HG03097 (cell line): ENCODE results near the gene HOXA7.

ENCODE experiments used
- ATAC-seq: cut with Tn5 transposase; IDR thresholded peaks from one replicate; pipeline ENCODE4 v1.9.1; 2021; ENCODE audit not compliant: unreplicated experiment, low FRiP score

The HOXA7 gene

DNA sequence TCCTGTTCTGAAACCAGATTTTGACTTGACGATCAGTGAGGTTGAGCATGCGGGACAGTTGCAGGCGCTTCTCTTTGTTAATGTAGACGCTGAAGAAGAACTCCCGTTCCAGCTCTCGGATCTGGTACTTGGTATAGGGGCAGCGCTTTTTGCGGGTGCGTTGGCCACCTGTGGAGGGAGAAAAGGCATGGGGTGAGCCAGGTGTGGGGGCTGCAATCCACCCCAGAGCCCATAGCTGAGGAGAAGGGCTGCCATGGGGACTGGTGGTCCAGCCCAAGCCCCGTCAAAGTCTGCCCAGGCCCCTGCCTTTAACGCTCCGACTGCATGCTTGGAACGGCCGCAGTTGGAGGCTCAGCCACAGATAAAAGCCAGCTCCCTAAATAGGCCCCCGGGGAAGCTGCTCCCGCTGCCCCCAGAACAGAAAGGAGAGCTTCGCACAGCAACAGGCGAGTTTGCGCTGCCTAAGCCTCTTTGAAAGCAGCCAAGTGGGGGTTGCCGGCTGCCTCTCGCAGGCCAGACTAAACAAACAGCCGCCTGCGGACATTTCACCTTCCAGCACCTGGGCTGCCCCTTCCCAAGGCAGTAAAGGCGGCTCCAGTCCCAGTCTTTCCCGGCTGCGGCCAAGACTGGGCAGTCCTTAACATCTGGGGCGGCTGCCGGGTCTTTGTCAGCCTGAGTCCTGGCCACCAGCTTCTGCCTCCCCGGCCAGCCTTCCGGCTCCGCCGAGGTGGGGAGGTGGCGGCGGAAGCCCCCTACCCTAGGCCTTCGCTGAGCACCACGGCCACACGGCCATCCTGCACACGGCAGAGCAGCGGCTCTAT lies 26.6 kb upstream of the HOXA7 start:
- no peak for ATAC-seq

DNA sequence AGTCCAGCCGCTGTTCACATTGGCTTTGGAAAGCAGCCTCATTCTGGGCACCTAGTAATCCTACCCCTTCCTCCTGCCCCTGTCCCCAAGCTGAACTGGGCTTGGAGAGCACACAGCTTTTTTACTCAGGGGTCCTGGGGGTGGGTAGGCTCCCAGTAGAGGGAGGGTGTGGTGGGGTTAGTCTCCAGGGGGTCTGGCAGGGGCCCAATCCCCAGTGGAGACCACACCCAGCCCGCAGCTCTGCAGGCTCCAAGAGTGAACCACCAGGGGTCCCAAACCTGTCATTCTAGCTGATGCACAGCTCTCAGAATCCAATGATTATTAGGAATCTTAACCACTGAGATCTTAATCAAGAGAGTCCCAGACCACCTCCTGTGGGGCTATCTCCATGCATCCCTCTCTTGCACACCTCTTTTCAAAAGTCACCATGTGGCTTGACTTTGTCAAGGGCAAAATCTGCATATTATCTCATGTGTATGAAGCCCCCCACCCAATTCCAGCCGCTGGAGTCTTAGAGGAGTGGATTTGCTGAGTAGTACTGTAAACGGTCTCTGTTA lies 25.9 kb upstream of the HOXA7 start:
- no peak for ATAC-seq

DNA sequence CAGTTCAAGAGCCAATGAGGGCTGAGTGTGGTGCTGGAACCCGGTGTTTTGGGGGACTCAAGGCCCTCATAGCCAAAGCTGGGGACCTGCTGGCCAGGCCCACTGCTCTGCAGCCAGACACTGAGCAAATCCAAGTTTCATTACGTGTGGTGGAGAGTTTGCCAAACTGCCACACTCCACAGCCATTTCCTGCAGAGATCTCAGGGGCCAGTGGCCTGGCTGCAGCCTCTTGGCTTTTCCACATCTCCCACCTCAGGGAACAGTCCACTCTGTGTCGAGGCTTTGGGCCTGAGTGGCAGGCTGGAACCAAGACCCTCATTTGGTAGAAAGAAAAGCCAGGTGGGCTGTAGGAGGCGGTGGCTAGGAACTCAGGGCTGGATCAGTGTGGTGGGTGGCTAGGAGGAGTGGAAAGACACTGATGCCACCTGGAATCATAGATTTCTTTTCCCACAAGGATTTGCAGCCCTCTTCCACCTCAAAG lies 25.4 kb upstream of the HOXA7 start:
- no peak for ATAC-seq

DNA sequence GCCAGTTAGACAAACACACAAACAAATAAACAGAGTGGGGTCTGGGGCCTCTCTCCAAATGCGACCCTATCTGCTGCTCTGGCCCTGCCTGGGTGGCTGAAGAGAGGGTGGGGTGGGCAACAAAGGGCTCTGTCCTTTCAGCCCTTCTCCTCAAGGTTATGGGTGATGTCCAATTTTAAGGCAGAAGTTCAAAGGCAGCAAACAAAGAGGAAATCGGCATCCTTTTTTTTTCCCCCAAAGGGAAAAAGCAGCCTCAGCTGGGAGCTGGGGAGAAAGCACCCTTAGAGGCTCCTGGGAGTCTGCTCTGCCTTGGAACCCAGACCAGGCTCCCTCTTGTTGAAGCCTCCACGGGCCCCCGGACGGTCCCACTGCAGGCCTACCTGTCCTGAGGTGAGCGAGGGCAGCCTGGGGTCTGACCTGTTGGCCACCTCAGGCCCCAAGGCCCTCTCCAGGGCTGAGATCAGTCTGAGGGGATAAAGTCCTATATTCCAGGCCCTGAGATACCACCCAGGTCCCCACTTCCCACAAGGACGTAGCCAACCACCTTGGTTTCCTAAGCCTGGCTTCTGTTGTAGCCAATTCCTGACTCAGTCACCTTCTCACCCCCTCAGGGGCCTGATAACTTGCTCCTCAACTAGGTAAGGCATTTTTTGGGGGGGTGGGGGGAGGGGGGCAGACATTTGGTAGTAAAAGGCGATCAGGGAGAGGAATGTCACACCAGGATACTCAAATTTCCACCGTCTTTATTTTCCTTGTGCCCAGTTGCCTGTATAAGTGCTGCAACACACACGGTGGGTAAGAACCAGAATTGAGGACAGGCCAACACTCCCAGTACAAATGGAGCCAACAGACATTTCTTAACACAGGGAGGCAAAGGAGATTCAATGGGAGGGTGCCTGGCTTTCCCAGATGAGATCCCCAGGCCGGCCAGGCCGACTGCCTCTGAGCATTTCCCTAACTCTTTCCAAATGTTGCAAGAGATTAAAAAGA lies 24.3 kb upstream of the HOXA7 start:
- no peak for ATAC-seq

DNA sequence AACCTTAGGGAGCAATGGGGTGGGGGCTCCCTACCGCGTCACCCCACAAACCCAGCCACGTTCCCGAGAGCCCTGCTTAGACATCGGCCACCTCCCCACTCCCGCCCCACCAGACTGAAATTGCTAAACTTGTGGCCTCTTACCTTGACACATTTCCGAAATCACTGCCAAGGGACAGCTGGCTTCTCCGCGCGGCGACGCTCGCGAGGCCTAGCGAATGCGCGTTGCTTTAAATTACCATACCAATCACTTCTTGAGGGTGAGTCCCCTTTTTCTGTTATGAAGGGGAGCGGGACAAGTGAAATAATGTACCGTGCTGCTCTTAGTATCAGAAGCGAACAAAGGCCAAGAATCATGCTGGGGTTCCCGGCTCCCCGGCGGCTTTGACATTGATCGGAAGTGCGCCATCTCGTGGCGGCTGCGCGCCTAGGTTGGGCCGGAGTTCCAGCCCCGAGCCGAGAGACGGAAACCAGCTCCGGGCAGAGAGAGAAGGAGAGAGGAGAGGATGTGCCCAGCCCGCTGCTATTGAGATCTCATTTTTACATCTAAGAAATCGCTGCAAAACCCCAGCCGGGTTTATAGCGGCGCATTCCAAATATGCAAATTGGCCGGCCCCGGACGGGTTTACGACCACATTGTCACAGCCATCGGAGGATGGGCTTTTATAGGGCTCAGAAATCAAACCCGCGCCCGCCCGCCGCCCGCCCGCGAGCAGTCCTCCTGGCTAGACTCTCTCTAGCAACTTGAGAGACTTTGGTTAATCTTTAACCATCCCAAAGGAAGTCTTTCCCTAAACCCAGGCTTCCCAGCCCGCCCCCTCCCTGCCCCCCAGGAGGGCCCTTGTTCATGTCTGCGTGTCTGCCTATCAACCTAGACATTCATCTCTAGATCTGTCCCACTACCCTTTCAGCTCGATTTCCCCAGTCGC lies 23.3 kb upstream of the HOXA7 start:
- no peak for ATAC-seq

DNA sequence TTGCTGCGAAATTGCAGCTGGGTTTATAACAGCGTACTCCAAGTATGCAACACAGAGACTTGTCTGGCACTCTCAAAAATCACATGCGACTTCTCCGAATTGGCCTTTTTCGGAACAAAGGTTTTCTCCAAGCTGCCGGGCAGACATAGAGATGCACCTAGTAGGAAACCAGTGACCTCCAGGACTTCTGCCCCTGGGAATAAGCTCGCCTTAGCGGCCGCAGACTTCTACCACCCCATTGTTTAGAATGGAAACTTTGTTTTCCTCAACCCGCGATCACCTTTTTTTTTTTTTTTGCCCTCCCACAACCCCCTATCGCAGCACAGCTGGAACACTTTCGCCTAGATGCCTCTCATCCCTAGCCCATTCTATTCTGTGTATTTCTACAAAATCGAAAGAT lies 22.6 kb upstream of the HOXA7 start:
- ATAC-seq = no peak

DNA sequence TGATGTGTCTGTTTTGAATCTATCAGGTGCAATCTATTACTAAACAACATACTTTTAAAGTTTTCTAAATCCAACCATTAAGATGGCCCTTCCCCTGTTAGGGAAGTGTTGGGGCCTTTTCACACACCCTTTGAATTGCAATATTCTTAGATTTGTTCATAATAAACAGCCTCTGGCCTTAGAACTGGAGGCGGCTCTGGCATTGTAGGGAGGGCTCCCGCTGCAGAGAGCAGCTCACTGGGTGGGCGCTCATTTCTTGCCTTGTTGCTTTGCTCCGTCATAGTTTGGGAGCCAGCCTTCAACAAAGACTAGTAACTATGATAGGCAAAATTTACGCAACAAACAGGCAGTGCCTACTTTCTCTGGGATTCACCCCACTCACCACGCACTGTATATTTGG lies 21.9 kb upstream of the HOXA7 start:
- ATAC-seq = no peak

DNA sequence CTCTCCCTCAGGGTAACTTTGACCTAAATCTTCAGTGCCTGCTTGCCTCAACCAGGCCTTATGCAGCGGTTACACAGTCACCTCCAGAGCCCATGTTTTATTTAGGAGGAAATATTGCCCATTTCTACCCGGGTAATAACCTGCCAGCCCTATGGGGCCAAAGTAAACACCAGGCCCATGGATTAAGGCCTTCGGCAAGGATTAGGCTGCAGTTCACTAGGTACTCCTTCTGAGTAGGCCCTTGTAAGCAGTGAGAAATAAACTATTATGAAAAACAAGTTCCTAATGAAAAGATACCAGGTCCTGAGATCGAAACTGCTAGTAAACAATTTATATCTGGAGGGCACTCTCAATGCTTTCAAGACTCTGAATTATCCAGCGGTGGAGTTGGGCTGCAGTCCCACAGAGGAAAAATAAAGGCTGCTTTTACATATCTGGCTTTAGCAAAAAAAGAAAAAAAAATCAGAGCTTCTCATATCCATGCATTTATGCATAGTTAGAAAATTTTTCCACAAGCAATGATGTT lies 21.4 kb upstream of the HOXA7 start:
- no peak for ATAC-seq

DNA sequence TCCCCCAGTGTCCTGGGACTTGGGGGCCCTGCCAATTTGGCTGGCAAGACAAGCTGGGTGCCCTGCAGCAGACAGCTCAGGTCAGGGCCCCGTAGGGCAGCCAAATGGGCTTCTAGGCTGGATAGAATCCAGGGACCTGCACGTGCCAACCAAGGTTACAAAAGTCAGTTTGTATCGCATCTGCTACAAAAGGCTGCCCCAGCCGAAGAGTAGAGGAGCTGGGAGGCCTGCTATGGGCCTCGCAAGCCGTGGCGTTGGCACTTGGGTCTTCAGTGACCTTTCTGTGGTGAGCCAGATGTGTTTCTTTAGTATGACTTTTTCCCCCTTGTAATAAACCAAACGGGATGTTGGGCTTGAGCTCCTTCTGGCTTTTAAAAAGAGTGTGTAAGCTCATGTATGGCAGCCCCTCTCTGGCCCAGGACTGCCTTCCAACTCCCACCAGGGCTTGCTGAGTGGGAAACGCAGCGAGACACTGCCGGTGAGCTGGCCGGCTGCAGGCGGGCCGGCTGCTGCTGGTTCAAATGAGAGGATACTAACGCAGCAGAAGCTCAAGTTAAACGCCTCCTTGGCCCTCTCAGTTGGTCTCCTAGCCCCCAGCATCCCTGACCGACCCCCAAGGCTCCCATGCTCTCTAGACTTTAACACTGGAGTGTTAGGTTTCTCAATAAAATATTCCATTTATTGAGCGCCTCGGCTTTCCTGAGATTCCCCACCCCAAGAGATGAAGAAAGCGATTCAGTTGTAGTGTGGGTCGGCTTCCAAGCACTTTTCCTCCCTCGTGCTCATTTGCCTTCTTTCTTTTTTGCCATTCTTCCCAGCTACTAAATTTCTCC lies 20.7 kb upstream of the HOXA7 start:
- no peak for ATAC-seq

DNA sequence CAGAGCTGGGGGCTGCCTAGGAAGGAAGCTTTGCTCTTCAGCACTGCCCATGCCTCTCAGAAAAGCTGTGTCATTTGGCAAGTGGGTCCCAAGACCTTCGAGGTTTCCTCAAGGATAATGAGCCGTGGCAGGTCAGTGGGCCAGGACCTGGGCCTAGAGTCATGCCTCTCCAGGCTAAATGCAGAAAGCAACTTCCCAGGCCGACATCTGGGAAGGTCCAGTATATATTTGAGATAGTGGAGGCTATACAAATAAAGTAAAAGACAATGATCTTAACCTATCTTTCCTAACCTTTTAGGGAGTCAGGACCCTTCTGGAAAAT lies 20.0 kb upstream of the HOXA7 start:
- ATAC-seq = no peak

DNA sequence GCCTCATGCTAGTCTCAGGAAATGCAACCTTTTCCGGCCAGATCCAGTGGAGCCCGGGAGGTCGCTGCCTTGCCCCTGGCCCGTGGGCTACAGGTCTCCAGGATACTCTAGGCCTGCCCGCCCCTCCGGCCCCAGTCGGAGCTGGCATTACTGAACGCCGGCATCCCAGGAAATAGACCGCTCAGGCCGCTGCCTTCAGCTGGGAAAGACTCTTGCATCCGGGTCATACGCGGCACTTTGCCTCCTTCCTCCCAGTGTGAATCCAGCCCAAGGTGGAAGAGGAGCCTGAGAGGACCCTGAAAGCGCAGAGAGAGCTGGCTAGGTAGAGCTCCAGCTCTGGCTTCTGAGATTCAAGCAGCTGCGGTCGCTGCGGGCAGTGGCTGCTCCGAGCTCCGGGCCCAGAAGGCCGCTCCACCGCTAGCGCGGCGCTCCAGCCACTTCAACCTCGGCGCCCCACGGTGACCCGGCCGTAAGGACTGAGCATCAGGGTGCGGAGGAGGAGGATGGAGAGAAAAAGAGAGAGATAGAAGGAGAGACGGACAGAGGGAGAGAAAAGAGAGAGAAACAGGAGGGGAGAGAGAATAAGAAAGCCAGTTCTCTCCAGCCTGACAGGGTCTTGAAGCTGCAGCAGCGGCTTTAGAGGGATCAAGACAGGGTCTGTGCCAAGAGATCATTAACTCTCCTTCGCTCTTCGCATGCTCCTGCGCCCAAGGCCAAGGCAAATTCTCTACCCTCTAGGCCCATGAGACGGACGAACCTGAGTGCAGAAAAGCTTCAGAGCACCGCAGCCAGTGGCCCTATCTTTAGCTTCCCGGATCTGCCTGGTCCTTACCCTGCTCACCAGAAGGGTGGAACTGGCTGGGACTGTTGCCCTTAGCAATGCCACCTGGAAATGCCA lies 19.4 kb upstream of the HOXA7 start:
- no peak for ATAC-seq

DNA sequence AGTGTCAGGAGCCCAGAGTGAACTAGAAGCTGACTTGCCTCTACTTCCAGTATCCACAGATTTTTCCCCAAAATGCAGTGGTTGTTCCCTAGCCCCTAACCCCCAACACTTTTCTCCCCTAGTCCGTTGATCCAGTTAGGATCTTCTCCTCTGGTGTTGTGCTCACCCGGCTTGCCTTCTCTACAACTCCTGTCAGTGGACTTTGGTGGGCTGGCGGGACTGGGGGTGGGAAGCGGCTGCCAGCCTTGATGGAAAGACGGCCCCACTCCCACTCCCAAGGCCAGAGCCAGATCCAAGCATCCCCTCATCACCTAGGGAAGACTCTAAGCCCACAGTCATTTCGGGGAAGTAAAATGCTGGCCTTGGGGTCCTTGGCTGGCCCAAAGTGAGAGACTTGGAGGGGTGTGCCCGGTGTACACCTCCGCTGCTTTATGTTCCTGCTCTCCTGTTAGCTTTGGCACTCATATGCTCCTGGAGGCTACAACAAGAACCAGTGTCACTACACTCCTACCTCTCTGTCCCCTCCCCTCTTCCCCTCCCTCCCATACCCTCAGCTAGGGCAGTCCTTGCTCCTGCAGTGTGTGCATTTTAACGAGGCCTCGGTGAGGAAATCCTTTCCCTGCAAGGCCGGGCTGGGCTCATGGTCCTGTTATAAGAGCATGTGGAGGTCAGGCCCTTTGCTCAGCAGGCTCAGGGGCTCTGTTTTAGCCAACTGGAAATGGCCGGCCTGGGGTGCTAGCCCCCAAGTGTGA lies 18.6 kb upstream of the HOXA7 start:
- no peak for ATAC-seq

DNA sequence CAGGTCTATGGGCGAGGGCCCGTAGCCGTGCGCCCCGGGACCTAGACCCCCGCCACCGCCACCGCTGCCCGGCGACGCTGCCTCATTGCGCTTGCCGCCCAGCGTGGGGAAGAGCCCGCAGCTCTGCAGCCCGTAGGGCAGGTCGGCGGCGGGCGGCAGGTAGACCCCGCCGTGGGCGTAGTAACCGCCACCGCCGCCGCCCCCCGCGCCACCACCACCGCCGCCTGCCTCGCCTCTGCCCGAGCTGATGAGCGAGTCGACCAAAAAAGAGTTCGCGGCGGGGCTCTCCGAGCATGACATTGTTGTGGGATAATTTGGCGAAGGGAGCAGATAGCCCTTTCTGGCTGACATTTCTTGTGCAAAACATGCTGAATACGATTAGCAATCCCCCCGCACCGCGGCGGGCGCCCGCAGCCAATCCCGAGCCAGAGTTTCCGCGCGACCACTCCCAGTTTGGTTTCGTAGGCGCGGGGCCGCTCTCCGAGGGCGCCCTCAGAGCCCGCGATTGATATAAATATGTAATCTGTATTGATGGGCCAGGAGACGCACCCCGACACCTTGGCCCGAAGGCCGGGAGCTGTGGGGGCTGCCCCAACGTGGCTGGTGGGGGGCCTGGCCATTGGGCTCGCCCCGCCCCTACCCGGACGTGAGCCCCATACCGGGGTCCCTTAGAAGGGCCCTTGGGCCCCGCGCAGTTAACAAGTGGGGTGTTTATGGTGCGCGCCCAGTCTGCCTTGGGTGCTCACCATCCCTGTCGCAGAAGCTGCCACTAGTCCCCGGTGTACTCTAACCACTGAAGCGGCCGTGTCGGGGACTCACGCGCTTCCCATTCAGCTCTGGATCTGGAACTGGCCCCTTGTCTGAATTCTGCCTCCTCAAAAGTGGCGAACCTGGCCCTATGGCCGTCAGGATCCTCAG lies 17.7 kb upstream of the HOXA7 start, which contains the start of gene HOXA10:
TSS of gene HOXA10 (minus strand) at position 365 of the 918 bp plus-strand sequence. CDS start at position 351, 14 bp downstream.
- no peak for ATAC-seq

DNA sequence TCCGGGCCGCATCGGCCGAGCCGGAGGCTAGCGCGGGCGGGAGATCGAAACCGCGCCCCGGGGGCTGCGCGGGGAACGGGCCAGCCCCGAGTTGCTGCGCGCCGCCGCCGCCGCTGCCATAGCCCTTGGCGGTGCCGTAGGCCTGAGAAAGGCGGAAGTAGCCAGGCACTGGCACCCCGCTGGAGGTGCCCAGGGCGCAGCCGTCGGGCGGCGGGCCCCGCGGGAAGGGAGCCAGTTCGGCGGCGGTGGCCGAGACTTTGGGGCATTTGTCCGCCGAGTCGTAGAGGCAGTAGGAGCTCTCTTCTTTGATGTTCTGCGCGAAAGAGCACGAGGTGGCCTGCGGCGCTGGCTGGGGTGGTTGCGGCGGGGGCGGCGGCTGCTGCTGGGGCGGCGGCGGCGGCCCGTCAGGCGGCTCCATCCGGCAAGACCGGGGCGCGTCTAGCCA lies 17.1 kb upstream of the HOXA7 start:
- no peak for ATAC-seq

DNA sequence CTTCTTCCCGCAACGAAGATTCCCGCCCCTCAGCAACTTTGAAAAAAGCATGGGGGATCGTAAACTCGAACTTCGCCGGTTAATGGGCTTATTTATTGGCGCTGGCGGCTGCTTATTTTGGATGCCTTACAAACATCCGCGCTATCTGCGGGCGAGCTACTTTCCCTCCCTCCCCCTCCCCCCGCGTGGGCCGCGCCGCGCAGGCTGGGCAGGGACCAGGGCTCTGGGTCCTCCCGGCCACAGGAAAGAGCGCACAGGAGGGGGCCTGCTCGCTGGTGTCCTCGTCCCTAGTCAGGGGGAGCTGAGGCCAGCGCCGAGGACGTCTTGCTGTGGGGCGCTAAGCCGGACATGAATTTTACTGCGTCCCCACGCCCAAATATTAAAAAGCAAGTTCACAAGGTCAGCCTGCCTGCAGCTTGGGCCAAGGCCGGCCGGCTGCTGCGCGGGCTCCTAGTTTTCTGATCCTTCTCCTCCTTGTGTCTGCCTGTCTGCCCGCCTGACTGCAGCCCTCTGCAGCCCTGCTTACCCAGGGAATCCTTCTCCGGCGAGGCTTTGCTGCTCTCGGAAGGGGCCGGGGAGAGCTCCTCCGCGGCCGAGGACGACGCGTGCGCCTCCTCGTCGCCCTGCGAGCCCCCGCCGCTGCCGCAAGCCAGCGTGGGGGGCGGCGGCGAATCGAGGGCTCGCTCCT lies 16.5 kb upstream of the HOXA7 start:
- ATAC-seq = no peak
